GM23338 (cell line): Measurements from ENCODE around the gene FOXP1.

Experiments
- EZH2 ChIP-seq: fragments of 200-600 bp; sonication (generic); IDR thresholded peaks from one replicate; pipeline ENCODE4 v1.8.0; 2017; ENCODE audit warnings: antibody characterized with exemption, mild to moderate bottlenecking, low read depth; ENCODE audit not compliant: unreplicated experiment
- EZH2phosphoT487 ChIP-seq: fragments of 200-600 bp; sonication (generic); IDR thresholded peaks from one replicate; pipeline ENCODE4 v1.8.1; 2018; ENCODE audit warnings: antibody characterized with exemption; ENCODE audit not compliant: unreplicated experiment
- JUNB ChIP-seq: IDR thresholded peaks from one replicate; pipeline ENCODE4 v1.6.1; 2016; ENCODE audit warnings: antibody characterized with exemption; ENCODE audit not compliant: unreplicated experiment
- POLR2AphosphoS5 ChIP-seq: IDR thresholded peaks from 2 replicates; pipeline ENCODE4 v1.6.1; 2016; ENCODE audit warnings: antibody characterized with exemption, low read depth
- REST ChIP-seq: IDR thresholded peaks from one replicate; pipeline ENCODE4 v1.6.1; 2018; ENCODE audit warnings: antibody characterized with exemption; ENCODE audit not compliant: unreplicated experiment
- STAT1 ChIP-seq: IDR thresholded peaks from one replicate; pipeline ENCODE4 v1.6.1; 2016; ENCODE audit warnings: antibody characterized with exemption; ENCODE audit not compliant: unreplicated experiment
- ZNF331 ChIP-seq: fragments of 250-450 bp; sonication (Bioruptor Pico); IDR thresholded peaks from 2 replicates; pipeline ENCODE4 v1.5.0; 2020; ENCODE audit warnings: low read depth, mild to moderate bottlenecking, moderate library complexity
- TF ChIP-seq, protein P1 (sequence below), 2 experiments: fragments of 200-600 bp in 1 of 2; sonication (generic) in 1 of 2; conservative IDR thresholded peaks; 2 replicates each; pipeline versions ENCODE4 v1.5.1 to v1.6.1; 2016 to 2017; ENCODE audit warnings: antibody characterized with exemption in 2 of 2, low read depth in 2 of 2, mild to moderate bottlenecking in 2 of 2, moderate library complexity in 1 of 2

GRCh38 chr3:70919091-70919490, 664.4 kb downstream of the FOXP1 start:
- TF ChIP-seq, protein P1, sequence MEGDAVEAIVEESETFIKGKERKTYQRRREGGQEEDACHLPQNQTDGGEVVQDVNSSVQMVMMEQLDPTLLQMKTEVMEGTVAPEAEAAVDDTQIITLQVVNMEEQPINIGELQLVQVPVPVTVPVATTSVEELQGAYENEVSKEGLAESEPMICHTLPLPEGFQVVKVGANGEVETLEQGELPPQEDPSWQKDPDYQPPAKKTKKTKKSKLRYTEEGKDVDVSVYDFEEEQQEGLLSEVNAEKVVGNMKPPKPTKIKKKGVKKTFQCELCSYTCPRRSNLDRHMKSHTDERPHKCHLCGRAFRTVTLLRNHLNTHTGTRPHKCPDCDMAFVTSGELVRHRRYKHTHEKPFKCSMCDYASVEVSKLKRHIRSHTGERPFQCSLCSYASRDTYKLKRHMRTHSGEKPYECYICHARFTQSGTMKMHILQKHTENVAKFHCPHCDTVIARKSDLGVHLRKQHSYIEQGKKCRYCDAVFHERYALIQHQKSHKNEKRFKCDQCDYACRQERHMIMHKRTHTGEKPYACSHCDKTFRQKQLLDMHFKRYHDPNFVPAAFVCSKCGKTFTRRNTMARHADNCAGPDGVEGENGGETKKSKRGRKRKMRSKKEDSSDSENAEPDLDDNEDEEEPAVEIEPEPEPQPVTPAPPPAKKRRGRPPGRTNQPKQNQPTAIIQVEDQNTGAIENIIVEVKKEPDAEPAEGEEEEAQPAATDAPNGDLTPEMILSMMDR (conservative IDR thresholded peaks at IDR 0.05; ENCODE audit: low read depth in 2 of 2), result no peak
- no peak for TF ChIP-seq EZH2
- no peak for TF ChIP-seq REST
- TF ChIP-seq POLR2AphosphoS5, result no peak
- no peak for TF ChIP-seq ZNF331 (CRISPR knock-in tag)
- no peak for TF ChIP-seq EZH2phosphoT487
- no peak for TF ChIP-seq JUNB
- TF ChIP-seq STAT1, result no peak
